H9 (cell line): Measurements from ENCODE around the gene PRMT5. TPM values are rescaled to one million over a fixed set of nuclear protein-coding genes. Genes with fewer than 3 reads are reported as not detected.

Experiments used
- DNase-seq: peaks from one replicate; pipeline ENCODE4 v3.0.0-alpha.2; 2017
- H2AFZ ChIP-seq: one replicate; pipeline ENCODE4 v1.6.1; 2013; ENCODE audit warnings: mild to moderate bottlenecking, low read length, control low read depth, moderate library complexity
- H2AK5ac ChIP-seq: 2 replicates; pipeline ENCODE4 v1.6.1; 2013; ENCODE audit warnings: low read length, control low read depth, mixed read lengths; ENCODE audit not compliant: insufficient read length
- H2BK120ac ChIP-seq: one replicate; pipeline ENCODE4 v1.6.1; 2013; ENCODE audit warnings: low read depth, mild to moderate bottlenecking, low read length, control low read depth, inconsistent platforms; ENCODE audit not compliant: poor library complexity, severe bottlenecking
- H2BK12ac ChIP-seq: 2 replicates; pipeline ENCODE4 v1.6.1; 2013; ENCODE audit warnings: low read length, control low read depth, mixed read lengths, low read depth; ENCODE audit not compliant: insufficient read length
- H2BK15ac ChIP-seq: 2 replicates; pipeline ENCODE4 v1.6.1; 2013; ENCODE audit warnings: low read depth, low read length, control low read depth
- H2BK20ac ChIP-seq: one replicate; pipeline ENCODE4 v1.6.1; 2013; ENCODE audit warnings: low read depth, mild to moderate bottlenecking, low read length, control low read depth, inconsistent platforms; ENCODE audit not compliant: poor library complexity, severe bottlenecking
- H2BK5ac ChIP-seq: 2 replicates; pipeline ENCODE4 v1.6.1; 2013; ENCODE audit warnings: low read length, control low read depth, mixed read lengths; ENCODE audit not compliant: insufficient read length
- H3K14ac ChIP-seq: 2 replicates; pipeline ENCODE4 v1.6.1; 2013; ENCODE audit warnings: low read length, control low read depth; ENCODE audit not compliant: insufficient read depth
- H3K18ac ChIP-seq: 2 replicates; pipeline ENCODE4 v1.6.1; 2013; ENCODE audit warnings: low read depth, mild to moderate bottlenecking, mixed read lengths, low read length, control low read depth; ENCODE audit not compliant: insufficient read length
- H3K23ac ChIP-seq: 2 replicates; pipeline ENCODE4 v1.6.1; 2013; ENCODE audit warnings: low read length, control low read depth, mixed read lengths, low read depth; ENCODE audit not compliant: insufficient read length
- H3K23me2 ChIP-seq: 2 replicates; pipeline ENCODE4 v1.6.1; 2013; ENCODE audit warnings: low read depth, mild to moderate bottlenecking, mixed read lengths, low read length, control low read depth; ENCODE audit not compliant: insufficient read length, poor library complexity, severe bottlenecking
- H3K27ac ChIP-seq: 2 replicates; pipeline ENCODE4 v1.5.1; 2013; ENCODE audit warnings: low read length, control low read depth, mixed read lengths, low read depth; ENCODE audit not compliant: insufficient read length
- H3K27me3 ChIP-seq: 2 replicates; pipeline ENCODE4 v1.6.1; 2013; ENCODE audit warnings: low read length, control low read depth, inconsistent platforms; ENCODE audit not compliant: insufficient read depth
- H3K4ac ChIP-seq: 2 replicates; pipeline ENCODE4 v1.6.1; 2013; ENCODE audit warnings: low read depth, mild to moderate bottlenecking, control low read depth, inconsistent platforms, low read length, moderate library complexity
- H3K4me1 ChIP-seq: 2 replicates; pipeline ENCODE4 v1.6.1; 2013; ENCODE audit warnings: low read length, control low read depth, inconsistent platforms; ENCODE audit not compliant: insufficient read depth
- H3K4me2 ChIP-seq: 2 replicates; pipeline ENCODE4 v1.6.1; 2013; ENCODE audit warnings: low read length, control low read depth, mixed read lengths; ENCODE audit not compliant: insufficient read length, insufficient read depth
- H3K56ac ChIP-seq: 2 replicates; pipeline ENCODE4 v1.6.1; 2013; ENCODE audit warnings: low read depth, mild to moderate bottlenecking, mixed read lengths, low read length, control low read depth; ENCODE audit not compliant: insufficient read length
- H3K79me1 ChIP-seq: 2 replicates; pipeline ENCODE4 v1.6.1; 2013; ENCODE audit warnings: low read depth, mild to moderate bottlenecking, moderate library complexity, low read length, control low read depth, inconsistent platforms; ENCODE audit not compliant: insufficient read depth, poor library complexity, severe bottlenecking
- H3K79me2 ChIP-seq: 2 replicates; pipeline ENCODE4 v1.6.1; 2013; ENCODE audit warnings: low read length, control low read depth, inconsistent platforms; ENCODE audit not compliant: insufficient read depth
- H3K9ac ChIP-seq: 2 replicates; pipeline ENCODE4 v1.6.1; 2013; ENCODE audit warnings: low read length, control low read depth, mixed read lengths; ENCODE audit not compliant: insufficient read length; ENCODE audit errors: extremely low read depth
- H3K9me3 ChIP-seq: one replicate; pipeline ENCODE4 v1.6.1; 2013; ENCODE audit warnings: low read depth, low read length, inconsistent platforms; ENCODE audit not compliant: control insufficient read depth
- H3T11ph ChIP-seq: one replicate; pipeline ENCODE4 v1.6.1; 2013; ENCODE audit warnings: mild to moderate bottlenecking, low read length, control low read depth, inconsistent platforms
- H4K20me1 ChIP-seq: one replicate; pipeline ENCODE4 v1.6.1; 2013; ENCODE audit not compliant: control insufficient read depth, insufficient read length, insufficient read depth
- H4K5ac ChIP-seq: 2 replicates; pipeline ENCODE4 v1.6.1; 2013; ENCODE audit warnings: low read depth, mild to moderate bottlenecking, mixed read lengths, low read length, control low read depth; ENCODE audit not compliant: insufficient read length
- H4K8ac ChIP-seq: replicated peaks from 2 replicates; pipeline ENCODE4 v1.6.1; 2013; ENCODE audit warnings: low read length, control low read depth, mixed read lengths, low read depth; ENCODE audit not compliant: insufficient read length
- H4K91ac ChIP-seq: 2 replicates; pipeline ENCODE4 v1.6.1; 2013; ENCODE audit warnings: low read depth, mild to moderate bottlenecking, moderate library complexity, mixed read lengths, low read length, control low read depth; ENCODE audit not compliant: insufficient read length
- H3K27ac Mint-ChIP-seq, 3 experiments: 2 replicates in 2 of 3; 3 replicates in 1 of 3; pipeline ENCODE4 v1.8.0; 2020 to 2021; ENCODE audit warnings: mixed read lengths in 3 of 3, mild to moderate bottlenecking in 1 of 3, moderate library complexity in 1 of 3
- H3K27me3 Mint-ChIP-seq: 2 replicates; pipeline ENCODE4 v1.8.0; 2021; ENCODE audit warnings: low read depth, mild to moderate bottlenecking, moderate library complexity, mixed read lengths
- H3K36me3 Mint-ChIP-seq, 3 experiments: 2 replicates in 2 of 3; 3 replicates in 1 of 3; pipeline ENCODE4 v1.8.0; 2020 to 2021; ENCODE audit warnings: low read depth in 3 of 3, mixed read lengths in 3 of 3; ENCODE audit not compliant: insufficient read depth in 1 of 3
- H3K4me1 Mint-ChIP-seq, 2 experiments: 2 replicates each; pipeline ENCODE4 v1.8.0; 2020; ENCODE audit warnings: mixed read lengths in 2 of 2
- H3K4me3 Mint-ChIP-seq, 2 experiments: 2 replicates in 1 of 2; 3 replicates in 1 of 2; pipeline ENCODE4 v1.8.0; 2020 to 2021; ENCODE audit warnings: mild to moderate bottlenecking in 2 of 2, mixed read lengths in 2 of 2, moderate library complexity in 1 of 2
- H3K9me3 Mint-ChIP-seq, 2 experiments: 2 replicates in 1 of 2; 3 replicates in 1 of 2; pipeline ENCODE4 v1.8.0; 2020; ENCODE audit warnings: mild to moderate bottlenecking in 2 of 2, mixed read lengths in 2 of 2, moderate library complexity in 1 of 2
- WGBS: extraction: QIAGEN DNeasy Blood & Tissue Kit; methylation state at CpG from one replicate; pipeline ENCODE4 v1.1.7; 2013; ENCODE audit warnings: missing lambda C conversion rate, low lambda C conversion rate, mixed read lengths; ENCODE audit not compliant: insufficient read length; ENCODE audit errors: extremely low coverage; 5-methylcytosine and 5-hydroxymethylcytosine counted together
- total RNA-seq: library from RNA; stranded (reverse); gene quantifications from 2 replicates; pipeline ENCODE4 v1.2.1, GENCODE V29; 2021
- TF ChIP-seq, protein P1 (sequence below): fragments of 200-600 bp; sonication (generic); conservative IDR thresholded peaks from 3 replicates; pipeline ENCODE4 v1.8.0; 2021; ENCODE audit warnings: antibody characterized with exemption, mild to moderate bottlenecking

Gene PRMT5
- total RNA-seq, 1 experiment from 2014 or later, result 141 TPM

DNA sequence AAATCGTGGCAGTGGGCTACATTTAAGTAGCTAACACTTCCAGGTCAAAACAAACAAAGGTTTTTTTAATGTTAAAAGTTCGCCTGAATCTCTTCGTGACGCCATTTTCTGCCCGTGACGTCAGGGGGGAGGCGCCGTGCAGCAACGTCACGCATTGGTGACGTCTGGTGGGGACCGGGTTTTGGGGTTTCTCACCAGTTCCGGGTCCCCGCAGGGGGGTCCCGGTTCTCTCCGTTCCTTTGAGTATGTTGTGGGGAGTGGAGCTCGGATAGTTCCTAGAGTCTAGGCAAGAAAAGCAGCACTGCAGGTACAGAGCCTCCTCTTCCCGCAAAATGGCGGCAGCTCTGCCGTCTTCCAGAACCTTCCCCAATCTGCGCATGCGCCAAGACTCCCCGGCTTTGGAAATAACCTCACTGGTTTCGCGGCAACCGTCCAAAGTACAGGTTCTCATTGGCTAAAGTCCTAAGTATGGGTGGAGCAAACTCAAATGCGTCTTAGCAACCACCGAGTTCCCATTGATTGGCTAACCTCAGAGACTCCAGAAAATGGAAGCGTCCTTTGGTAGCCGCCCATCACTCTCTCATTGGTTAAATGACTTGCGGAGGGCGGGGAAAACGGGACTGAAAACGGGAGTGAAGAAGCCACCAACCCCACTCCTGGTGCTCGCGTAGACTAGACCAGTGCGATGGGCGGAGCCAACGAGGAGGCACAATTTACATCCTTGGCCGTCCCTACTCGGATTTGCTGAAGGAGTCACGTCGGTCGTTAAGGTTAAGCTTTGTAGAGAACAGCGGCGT is 10.2 kb downstream of the PRMT5 start, which contains the start of gene RBM23:
TSS of gene RBM23 (minus strand) at position 346 of the 797 bp plus-strand sequence.
- peak within 1 kb of the TSS; percentile 84 for H2BK5ac ChIP-seq
- Mint-ChIP-seq H3K4me3 (peak within 1 kb of the TSS; percentile 94 to 97), H3K27ac (peak within 1 kb of the TSS; percentile 100), H3K27me3 (no peaks in the 10 kb centered on the region; the same call in 1 of the 2 replicates), H3K36me3 (peaks cover 31 to 57% (median 57%) of the 10 kb centered on the region in 3 experiments), H3K9me3 (peaks cover 0 to 3% of the 10 kb centered on the region in 2 experiments; a peak in 1 of 5 replicates), H3K4me1 (peaks cover 16 to 17% of the 10 kb centered on the region in 2 experiments)
- H3K23ac ChIP-seq, result no peak within 1 kb of the TSS
- H3K56ac ChIP-seq, result no peak within 1 kb of the TSS
- no peaks in the 10 kb centered on the region for H3K27me3 ChIP-seq
- peak within 1 kb of the TSS; percentile 95 for H2BK120ac ChIP-seq
- peaks cover 3% of the 10 kb centered on the region; the same call in 1 of the 2 replicates for H3K4me1 ChIP-seq
- DNase-seq, result peak; percentile 100
- H2AK5ac ChIP-seq, result no peak within 1 kb of the TSS
- peak within 1 kb of the TSS; percentile 69 for H4K8ac ChIP-seq
- peaks cover 3% of the 10 kb centered on the region for H3K79me1 ChIP-seq
- peak within 1 kb of the TSS; percentile 7 for H2BK20ac ChIP-seq
- H3K79me2 ChIP-seq, result peaks cover 4% of the 10 kb centered on the region; the same call in 1 of the 2 replicates
- H2BK15ac ChIP-seq, result no peak within 1 kb of the TSS
- H3T11ph ChIP-seq, result peak within 1 kb of the TSS; percentile 79
- peak within 1 kb of the TSS; percentile 95 for H3K4me2 ChIP-seq
- peaks cover 9% of the 10 kb centered on the region for H3K23me2 ChIP-seq
- peak within 1 kb of the TSS; percentile 92 for H2AFZ ChIP-seq
- TF ChIP-seq, protein P1, sequence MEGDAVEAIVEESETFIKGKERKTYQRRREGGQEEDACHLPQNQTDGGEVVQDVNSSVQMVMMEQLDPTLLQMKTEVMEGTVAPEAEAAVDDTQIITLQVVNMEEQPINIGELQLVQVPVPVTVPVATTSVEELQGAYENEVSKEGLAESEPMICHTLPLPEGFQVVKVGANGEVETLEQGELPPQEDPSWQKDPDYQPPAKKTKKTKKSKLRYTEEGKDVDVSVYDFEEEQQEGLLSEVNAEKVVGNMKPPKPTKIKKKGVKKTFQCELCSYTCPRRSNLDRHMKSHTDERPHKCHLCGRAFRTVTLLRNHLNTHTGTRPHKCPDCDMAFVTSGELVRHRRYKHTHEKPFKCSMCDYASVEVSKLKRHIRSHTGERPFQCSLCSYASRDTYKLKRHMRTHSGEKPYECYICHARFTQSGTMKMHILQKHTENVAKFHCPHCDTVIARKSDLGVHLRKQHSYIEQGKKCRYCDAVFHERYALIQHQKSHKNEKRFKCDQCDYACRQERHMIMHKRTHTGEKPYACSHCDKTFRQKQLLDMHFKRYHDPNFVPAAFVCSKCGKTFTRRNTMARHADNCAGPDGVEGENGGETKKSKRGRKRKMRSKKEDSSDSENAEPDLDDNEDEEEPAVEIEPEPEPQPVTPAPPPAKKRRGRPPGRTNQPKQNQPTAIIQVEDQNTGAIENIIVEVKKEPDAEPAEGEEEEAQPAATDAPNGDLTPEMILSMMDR, result no peak
- peak within 1 kb of the TSS; percentile 57 for H4K5ac ChIP-seq
- H3K9ac ChIP-seq, result peak within 1 kb of the TSS; percentile 89
- no peak within 1 kb of the TSS for H4K91ac ChIP-seq
- peak within 1 kb of the TSS; percentile 87; the same call in 1 of the 2 replicates for H3K14ac ChIP-seq
- H3K4ac ChIP-seq, result peak within 1 kb of the TSS; percentile 21
- H4K20me1 ChIP-seq, result no peaks in the 10 kb centered on the region
- H3K9me3 ChIP-seq, result no peaks in the 10 kb centered on the region
- WGBS, result no CpG with 5 or more reads among the region's 46 CpGs
- no peak within 1 kb of the TSS for H2BK12ac ChIP-seq
- peak within 1 kb of the TSS; percentile 92 for H3K18ac ChIP-seq
- peak within 1 kb of the TSS; percentile 70 for H3K27ac ChIP-seq
